Measurements from ENCODE around the gene FAM162A.

DNA sequence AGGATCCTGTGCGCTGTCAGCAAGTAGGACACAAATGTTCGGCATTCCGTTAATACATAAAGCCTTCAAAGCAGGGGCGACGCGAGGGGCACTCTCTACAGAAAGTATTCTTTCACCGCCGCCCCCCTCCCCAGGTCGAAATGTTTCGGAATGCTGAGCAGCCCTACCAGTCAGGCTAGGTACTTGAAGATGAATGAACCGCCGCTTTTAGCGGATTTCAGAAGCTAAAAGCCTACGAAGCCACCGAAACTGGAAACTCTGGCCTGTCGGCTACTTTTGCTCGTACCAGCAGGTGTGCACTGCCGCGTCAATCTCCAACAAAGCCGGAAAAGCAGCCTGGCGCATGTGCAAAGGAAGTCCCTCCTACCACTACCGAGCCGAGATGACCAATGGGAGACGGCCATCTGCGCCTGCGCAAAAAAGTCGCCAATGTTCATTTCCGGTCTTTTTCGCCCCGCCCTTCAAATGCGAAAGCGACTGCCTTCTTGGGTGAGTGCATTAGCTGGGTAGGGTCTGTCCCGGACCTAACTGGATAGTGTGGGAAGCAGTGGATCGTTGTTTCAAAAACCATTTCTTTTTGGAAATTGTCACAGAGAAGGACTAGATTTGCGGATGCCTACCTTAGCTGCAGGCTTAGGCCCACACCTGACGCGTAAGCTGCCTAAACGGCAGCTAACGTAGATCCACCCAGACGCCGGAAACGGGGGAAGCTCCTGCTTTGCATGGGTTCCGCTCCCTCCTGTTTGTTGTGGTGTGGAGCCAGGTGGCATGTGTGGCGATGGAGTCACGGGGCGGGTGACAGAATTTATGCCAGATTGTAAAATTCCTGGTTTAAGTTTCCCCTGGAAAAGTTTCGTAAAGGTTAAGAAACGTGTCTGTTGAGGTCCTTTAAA lies 32.0 kb downstream of the FAM162A start, which contains the start of gene WDR5B:
- TF ChIP-seq, protein P1, sequence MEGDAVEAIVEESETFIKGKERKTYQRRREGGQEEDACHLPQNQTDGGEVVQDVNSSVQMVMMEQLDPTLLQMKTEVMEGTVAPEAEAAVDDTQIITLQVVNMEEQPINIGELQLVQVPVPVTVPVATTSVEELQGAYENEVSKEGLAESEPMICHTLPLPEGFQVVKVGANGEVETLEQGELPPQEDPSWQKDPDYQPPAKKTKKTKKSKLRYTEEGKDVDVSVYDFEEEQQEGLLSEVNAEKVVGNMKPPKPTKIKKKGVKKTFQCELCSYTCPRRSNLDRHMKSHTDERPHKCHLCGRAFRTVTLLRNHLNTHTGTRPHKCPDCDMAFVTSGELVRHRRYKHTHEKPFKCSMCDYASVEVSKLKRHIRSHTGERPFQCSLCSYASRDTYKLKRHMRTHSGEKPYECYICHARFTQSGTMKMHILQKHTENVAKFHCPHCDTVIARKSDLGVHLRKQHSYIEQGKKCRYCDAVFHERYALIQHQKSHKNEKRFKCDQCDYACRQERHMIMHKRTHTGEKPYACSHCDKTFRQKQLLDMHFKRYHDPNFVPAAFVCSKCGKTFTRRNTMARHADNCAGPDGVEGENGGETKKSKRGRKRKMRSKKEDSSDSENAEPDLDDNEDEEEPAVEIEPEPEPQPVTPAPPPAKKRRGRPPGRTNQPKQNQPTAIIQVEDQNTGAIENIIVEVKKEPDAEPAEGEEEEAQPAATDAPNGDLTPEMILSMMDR (IDR thresholded peaks at IDR 0.05; ENCODE audit: low read depth, low read length): no peak; the same call in 1 of the 2 replicates
- no peak for TF ChIP-seq EZH2phosphoT487 (IDR thresholded peaks at IDR 0.05; ENCODE audit: low read depth)
